Heart left ventricle (tissue), 16 donors: ENCODE data around the gene TNFAIP8L1. TPM values are rescaled to one million over a fixed set of nuclear protein-coding genes. Genes with fewer than 3 reads are reported as not detected.

ENCODE experiments used
- ATAC-seq, 4 donors: fragments of 200-7000 bp; cut with Tn5 transposase; one replicate each; pipeline ENCODE4 v1.9.1; 2020 to 2022; ENCODE audit warnings: moderate library complexity in 4 of 4, mild to moderate bottlenecking in 3 of 4, moderate number of reproducible peaks in 1 of 4
- DNase-seq, 5 donors: peaks; one replicate each; pipeline ENCODE4 v3.0.0-alpha.2; 2020
- H3K27ac ChIP-seq, 12 donors: fragments of 200-600 bp; sonication (generic) in 4 of 12; one replicate each; pipeline versions ENCODE4 v1.5.0 to v1.8.0; 2016 to 2022; ENCODE audit warnings: mild to moderate bottlenecking in 2 of 12
- H3K27me3 ChIP-seq, 9 donors: fragments of 200-600 bp; sonication (generic) in 2 of 9; one replicate each; pipeline versions ENCODE4 v1.5.1 to v1.8.0; 2016 to 2022; ENCODE audit warnings: mild to moderate bottlenecking in 3 of 9
- H3K36me3 ChIP-seq, 9 donors: fragments of 200-600 bp; sonication (generic) in 2 of 9; one replicate each; pipeline versions ENCODE4 v1.5.0 to v1.8.0; 2018 to 2022; ENCODE audit warnings: mild to moderate bottlenecking in 2 of 9
- H3K4me1 ChIP-seq, 12 donors: fragments of 200-600 bp; sonication (generic) in 4 of 12; one replicate each; pipeline versions ENCODE4 v1.5.0 to v1.8.0; 2016 to 2022; ENCODE audit warnings: mild to moderate bottlenecking in 3 of 12
- H3K4me3 ChIP-seq, 12 donors: fragments of 200-600 bp; sonication (generic) in 4 of 12; one replicate each; pipeline versions ENCODE4 v1.5.0 to v1.8.0; 2017 to 2022; ENCODE audit warnings: mild to moderate bottlenecking in 9 of 12, moderate library complexity in 4 of 12
- H3K9me3 ChIP-seq, 12 donors: fragments of 200-600 bp; sonication (generic) in 4 of 12; one replicate each; pipeline versions ENCODE4 v1.5.0 to v1.8.0; 2016 to 2022; ENCODE audit warnings: mild to moderate bottlenecking in 1 of 12
- POLR2A ChIP-seq, 2 donors: fragments of 450-650 bp; IDR thresholded peaks; one replicate each; pipeline ENCODE4 v1.6.1; 2017; ENCODE audit warnings: antibody characterized with exemption in 2 of 2, mild to moderate bottlenecking in 2 of 2, moderate library complexity in 2 of 2
- WGBS, 4 donors: extraction: QIAGEN DNeasy Blood & Tissue Kit in 2 of 4; methylation state at CpG; one replicate each; pipeline versions ENCODE4 v1.1.5 to v1.1.7; 2013 to 2018; 5-methylcytosine and 5-hydroxymethylcytosine counted together
- intact Hi-C, 10 donors: fragments of 100-400 bp; cut with DNase I; formaldehyde crosslinking; loops; one replicate each; pipeline versions ENCODE4 v1.11.1 to v1.14.2; 2022
- polyA plus RNA-seq, 2 donors: library from polyadenylated mRNA; stranded (reverse); fragments of 200-250 nt; gene quantifications; one replicate each; pipeline ENCODE4 v1.2.3, GENCODE V29; 2013
- total RNA-seq, 9 donors: library from RNA; depleted of rRNA in 2 of 9; stranded (reverse); fragments of >200 nt in 2 of 9; fragmentation: NEBNext Ultra II Directional in 3 of 9; extraction: Animal tissue kit (Norgen Biotek cat#: 25700) in 3 of 9; gene quantifications; one replicate each; pipeline versions ENCODE4 v1.1.0 to v1.2.4, GENCODE V29; 2016 to 2023
- TF ChIP-seq, protein P1 (sequence below), 12 donors: fragments of 200-600 bp; sonication (generic) in 4 of 12; IDR thresholded peaks; one replicate each; pipeline versions ENCODE4 v1.5.0 to v1.8.0; 2018 to 2022; ENCODE audit warnings: antibody characterized with exemption in 12 of 12, mild to moderate bottlenecking in 5 of 12
- donor health status: ischemic (EF 13 %, LVEDD 7.1; RV severe dilation, severe dysfunction).
- donor health status: healthy with polysubstance abuse.
- donor health status: DM: no; HTN: yes; CAD: no.
- donor health status: DM: no; HTN: no; CAD: no.
- donor health status: ischemic (EF 25% LVEDD 6.9; RV normal size, moderate dysfunction).
- donor health status: ischemic (EF 25% LVEDD 5.7; RV mildly dilated, moderate dysfunction).
- donor health status: healthy.
- donor health status: DM: yes; HTN: yes; CAD: no.
- donor health status: ischemic (EF 35%, LVEDD 5.7; RV mildly dilated, moderate dysfunction).
- donor health status: nonischemic (EF 11% LVEDD 7.7; RV severe dilation, severe dysfunction).
- donor health status: DM: yes; HTN: yes; CAD: no.
- donor health status: PGD.
- donor health status: ischemic (EF 29% LVEDD 5.4; RV normal size, mild dysfunction).
- donor health status: nonischemic (EF 23%, LVEDD 6.1; RV moderate dilation, normal function).

TNFAIP8L1 gene
- total and polyA plus RNA-seq, 11 donors: 2.8 to 15.1 (median 6.1) TPM

GRCh38 chr19:4660993-4661392, 21.7 kb downstream of the TNFAIP8L1 start:
- peaks cover 0 to 14% (median 4%) of the 10 kb centered on the region in 12 donors for H3K9me3 ChIP-seq
- WGBS, 4 donors: 77 to 88% (median 82%) methylated on average over 4 of the region's 4 CpGs
- no peaks in the 10 kb centered on the region for H3K4me1 ChIP-seq
- TF ChIP-seq POLR2A (IDR thresholded peaks at IDR 0.05): no peak
- TF ChIP-seq, protein P1, sequence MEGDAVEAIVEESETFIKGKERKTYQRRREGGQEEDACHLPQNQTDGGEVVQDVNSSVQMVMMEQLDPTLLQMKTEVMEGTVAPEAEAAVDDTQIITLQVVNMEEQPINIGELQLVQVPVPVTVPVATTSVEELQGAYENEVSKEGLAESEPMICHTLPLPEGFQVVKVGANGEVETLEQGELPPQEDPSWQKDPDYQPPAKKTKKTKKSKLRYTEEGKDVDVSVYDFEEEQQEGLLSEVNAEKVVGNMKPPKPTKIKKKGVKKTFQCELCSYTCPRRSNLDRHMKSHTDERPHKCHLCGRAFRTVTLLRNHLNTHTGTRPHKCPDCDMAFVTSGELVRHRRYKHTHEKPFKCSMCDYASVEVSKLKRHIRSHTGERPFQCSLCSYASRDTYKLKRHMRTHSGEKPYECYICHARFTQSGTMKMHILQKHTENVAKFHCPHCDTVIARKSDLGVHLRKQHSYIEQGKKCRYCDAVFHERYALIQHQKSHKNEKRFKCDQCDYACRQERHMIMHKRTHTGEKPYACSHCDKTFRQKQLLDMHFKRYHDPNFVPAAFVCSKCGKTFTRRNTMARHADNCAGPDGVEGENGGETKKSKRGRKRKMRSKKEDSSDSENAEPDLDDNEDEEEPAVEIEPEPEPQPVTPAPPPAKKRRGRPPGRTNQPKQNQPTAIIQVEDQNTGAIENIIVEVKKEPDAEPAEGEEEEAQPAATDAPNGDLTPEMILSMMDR (IDR thresholded peaks at IDR 0.05): no peak
- no peak for ATAC-seq
- H3K27me3 ChIP-seq: no peaks in the 10 kb centered on the region
- H3K4me3 ChIP-seq: no peak overlapping the region
- DNase-seq: peak in 1 of 5 donors; percentile 17
- no peak overlapping the region for H3K27ac ChIP-seq
- H3K36me3 ChIP-seq: peaks cover 5 to 90% (median 72%) of the 10 kb centered on the region in 9 donors
- intact Hi-C loops: no loop called here

DNA sequence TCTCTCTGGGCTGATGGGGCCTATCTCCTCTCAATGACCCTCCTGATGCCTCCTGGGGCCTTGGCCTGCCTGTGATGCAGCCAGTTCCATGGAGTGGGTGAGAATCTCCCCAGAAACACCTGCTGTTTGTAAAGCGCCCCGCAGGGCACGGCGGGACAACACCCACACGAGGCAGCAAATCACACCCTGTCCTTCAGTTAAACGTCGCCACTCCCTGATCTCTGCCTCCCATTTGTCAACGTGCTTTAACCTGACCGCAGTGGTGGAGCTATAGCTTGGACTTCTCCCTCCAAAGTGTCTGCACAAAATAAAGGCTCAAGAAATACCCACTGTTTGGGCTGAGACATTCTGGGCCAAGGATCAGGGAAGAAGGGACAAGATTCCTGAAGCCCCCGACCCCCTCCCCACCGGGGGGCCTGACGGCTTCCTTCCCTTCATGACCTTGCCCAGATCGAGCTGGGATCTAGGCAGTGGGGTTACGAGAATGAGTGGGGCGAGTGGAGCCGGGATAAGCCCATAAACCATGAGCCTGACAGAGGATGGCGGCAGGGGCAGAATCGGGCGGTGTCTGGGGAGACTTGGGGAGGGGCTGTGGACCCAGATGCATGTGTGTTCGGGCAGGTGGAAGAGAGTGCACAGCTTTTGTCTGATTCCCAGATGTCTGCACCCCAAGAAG, 22.8 kb downstream of the TNFAIP8L1 start:
- Histone ChIP-seq H3K9me3 (peaks cover 0 to 14% (median 4%) of the 10 kb centered on the region in 12 donors), H3K36me3 (peaks cover 5 to 90% (median 71%) of the 10 kb centered on the region in 9 donors), H3K4me1 (no peaks in the 10 kb centered on the region), H3K27me3 (no peaks in the 10 kb centered on the region), H3K4me3 (no peak overlapping the region), H3K27ac (no peak overlapping the region)
- intact Hi-C loops: no loop called here
- DNase-seq: no peak
- 80 to 86% (median 83%) methylated on average over 19 to 20 of the region's 20 CpGs for WGBS, 4 donors
- TF ChIP-seq, protein P1 (IDR thresholded peaks at IDR 0.05): no peak
- TF ChIP-seq POLR2A (IDR thresholded peaks at IDR 0.05): no peak
- ATAC-seq: no peak

DNA sequence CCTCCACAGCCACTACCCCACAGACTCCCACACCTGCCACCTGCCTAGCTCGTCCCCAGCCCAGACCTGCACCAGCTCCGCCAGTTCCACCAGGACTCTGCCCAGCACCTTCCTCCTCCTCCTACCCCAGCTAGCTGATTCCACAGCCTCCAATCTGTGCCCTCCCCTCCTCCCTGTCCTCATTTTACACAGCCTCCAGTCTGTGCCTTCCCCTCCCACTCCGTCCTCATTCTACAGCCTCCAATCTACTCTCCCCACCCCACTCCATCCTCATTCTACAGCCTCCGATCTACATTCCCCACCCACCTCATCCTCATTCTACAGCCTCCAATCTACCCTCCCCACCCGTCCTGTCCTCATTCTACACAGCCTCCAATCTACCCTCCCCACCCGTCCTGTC, 23.5 kb downstream of the TNFAIP8L1 start:
- TF ChIP-seq POLR2A (IDR thresholded peaks at IDR 0.05): no peak
- TF ChIP-seq, protein P1 (IDR thresholded peaks at IDR 0.05): no peak
- Histone ChIP-seq H3K27ac (no peak overlapping the region), H3K4me3 (no peak overlapping the region), H3K36me3 (peaks cover 5 to 90% (median 71%) of the 10 kb centered on the region in 9 donors), H3K9me3 (peaks cover 0 to 13% (median 4%) of the 10 kb centered on the region in 12 donors), H3K27me3 (no peaks in the 10 kb centered on the region), H3K4me1 (peaks cover 0 to 3% (median 0%) of the 10 kb centered on the region in 12 donors)
- 91 to 93% (median 92%) methylated on average over 6 of the region's 6 CpGs for WGBS, 4 donors
- ATAC-seq (no peak), DNase-seq (peak in 1 of 5 donors; percentile 21)
- intact Hi-C loops: no loop called here

- ATAC-seq (no peak), DNase-seq (no peak)
- no peak overlapping the region for H3K27ac ChIP-seq
- TF ChIP-seq, protein P1 (IDR thresholded peaks at IDR 0.05): no peak
- no peak for TF ChIP-seq POLR2A (IDR thresholded peaks at IDR 0.05)
- H3K36me3 ChIP-seq: peaks cover 0 to 85% (median 66%) of the 10 kb centered on the region in 9 donors
- no peak overlapping the region for H3K4me3 ChIP-seq
- no peaks in the 10 kb centered on the region for H3K27me3 ChIP-seq
- H3K9me3 ChIP-seq: no peaks in the 10 kb centered on the region
- H3K4me1 ChIP-seq: peaks cover 0 to 17% (median 15%) of the 10 kb centered on the region in 12 donors
- intact Hi-C loops: loop anchor here in 1 of 10 donors (5.0 kb wide), 1 partner anchor 58 kb away; the partner anchor contains the start of gene DPP9
- WGBS, 4 donors: 89 to 94% (median 90%) methylated on average over 11 to 12 of the region's 12 CpGs
These were observed 25.3 kb downstream of the TNFAIP8L1 start for GRCh38 chr19:4664642-4665041.
